Measurements from ENCODE around the gene NUMA1. TPM values are rescaled to one million over a fixed set of nuclear protein-coding genes. Genes with fewer than 3 reads are reported as not detected.

The NUMA1 gene
- polyA plus RNA-seq, 4 donors, result 68.1 to 286 (median 119) TPM

DNA sequence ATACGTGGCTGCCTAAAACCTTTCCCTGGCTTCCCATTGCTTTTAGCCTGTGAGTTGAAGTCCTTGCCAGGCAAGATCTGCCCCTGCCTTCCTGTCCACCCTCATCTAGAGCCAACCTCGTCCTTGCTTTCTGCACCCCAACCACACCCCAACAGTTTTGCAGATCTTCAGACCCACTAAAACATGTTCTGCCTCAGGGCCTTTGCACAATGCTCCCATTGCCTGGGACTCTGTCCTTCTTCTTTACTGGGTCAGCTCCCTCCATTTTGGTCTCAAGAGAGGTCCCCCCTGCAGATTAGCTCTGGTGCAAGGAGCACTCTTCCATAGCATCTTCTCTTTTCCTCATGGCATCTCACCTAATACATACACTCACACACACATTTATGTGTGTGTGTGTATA lies 40.6 kb upstream of the NUMA1 start:
- DNase-seq (no peak), FAIRE-seq (no peak)
- Histone ChIP-seq H3K4me1 (ENCODE audit: control insufficient read depth in 3 of 3, insufficient read depth in 2 of 3, low read depth in 1 of 3, low read length in 2 of 3) (peaks cover 0 to 2% (median 0%) of the 10 kb centered on the region in 3 donors), H3K27me3 (ENCODE audit: control insufficient read depth in 3 of 3, insufficient read depth in 3 of 3, low read length in 3 of 3) (no peaks in the 10 kb centered on the region), H3K27ac (ENCODE audit: low read depth in 1 of 3, low read length in 2 of 3) (no peak overlapping the region), H3K9me3 (ENCODE audit: control insufficient read depth in 2 of 2, insufficient read depth in 1 of 2, low read depth in 1 of 2, low read length in 1 of 2) (no peaks in the 10 kb centered on the region), H3K4me3 (ENCODE audit: low read depth in 1 of 3, low read length in 3 of 3) (no peak overlapping the region), H3K36me3 (ENCODE audit: control insufficient read depth in 3 of 3, insufficient read depth in 2 of 3, low read depth in 1 of 3, low read length in 3 of 3) (no peaks in the 10 kb centered on the region)
- 76 to 88% (median 77%) methylated on average over 2 of the region's 2 CpGs for WGBS, 3 donors

DNA sequence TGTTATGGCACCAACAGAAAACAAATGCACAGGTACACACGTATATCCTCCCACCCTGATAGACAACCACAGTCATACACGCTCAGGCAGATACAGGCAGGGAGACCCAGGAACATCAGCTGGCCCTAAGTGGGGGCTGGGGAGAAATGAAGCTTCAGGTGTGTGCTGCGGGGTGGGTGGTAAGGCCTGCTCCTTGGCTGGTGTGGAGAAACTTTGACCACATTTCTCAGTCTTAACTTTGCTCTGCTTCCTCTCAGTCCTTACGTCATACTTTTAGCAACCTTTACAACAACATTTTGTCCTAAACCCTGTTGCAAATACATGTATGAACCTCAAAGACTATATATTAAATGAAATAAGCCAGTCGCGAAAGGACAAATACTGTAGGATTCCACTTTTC lies 38.9 kb upstream of the NUMA1 start:
- Histone ChIP-seq H3K27me3 (ENCODE audit: control insufficient read depth in 3 of 3, insufficient read depth in 3 of 3, low read length in 3 of 3) (no peaks in the 10 kb centered on the region), H3K4me3 (ENCODE audit: low read depth in 1 of 3, low read length in 3 of 3) (no peak overlapping the region), H3K9me3 (ENCODE audit: control insufficient read depth in 2 of 2, insufficient read depth in 1 of 2, low read depth in 1 of 2, low read length in 1 of 2) (no peaks in the 10 kb centered on the region), H3K4me1 (ENCODE audit: control insufficient read depth in 3 of 3, insufficient read depth in 2 of 3, low read depth in 1 of 3, low read length in 2 of 3) (peaks cover 0 to 2% (median 0%) of the 10 kb centered on the region in 3 donors), H3K36me3 (ENCODE audit: control insufficient read depth in 3 of 3, insufficient read depth in 2 of 3, low read depth in 1 of 3, low read length in 3 of 3) (no peaks in the 10 kb centered on the region), H3K27ac (ENCODE audit: low read depth in 1 of 3, low read length in 2 of 3) (no peak overlapping the region)
- 77 to 86% (median 85%) methylated on average over 6 of the region's 6 CpGs for WGBS, 3 donors
- FAIRE-seq (no peak), DNase-seq (no peak)

DNA sequence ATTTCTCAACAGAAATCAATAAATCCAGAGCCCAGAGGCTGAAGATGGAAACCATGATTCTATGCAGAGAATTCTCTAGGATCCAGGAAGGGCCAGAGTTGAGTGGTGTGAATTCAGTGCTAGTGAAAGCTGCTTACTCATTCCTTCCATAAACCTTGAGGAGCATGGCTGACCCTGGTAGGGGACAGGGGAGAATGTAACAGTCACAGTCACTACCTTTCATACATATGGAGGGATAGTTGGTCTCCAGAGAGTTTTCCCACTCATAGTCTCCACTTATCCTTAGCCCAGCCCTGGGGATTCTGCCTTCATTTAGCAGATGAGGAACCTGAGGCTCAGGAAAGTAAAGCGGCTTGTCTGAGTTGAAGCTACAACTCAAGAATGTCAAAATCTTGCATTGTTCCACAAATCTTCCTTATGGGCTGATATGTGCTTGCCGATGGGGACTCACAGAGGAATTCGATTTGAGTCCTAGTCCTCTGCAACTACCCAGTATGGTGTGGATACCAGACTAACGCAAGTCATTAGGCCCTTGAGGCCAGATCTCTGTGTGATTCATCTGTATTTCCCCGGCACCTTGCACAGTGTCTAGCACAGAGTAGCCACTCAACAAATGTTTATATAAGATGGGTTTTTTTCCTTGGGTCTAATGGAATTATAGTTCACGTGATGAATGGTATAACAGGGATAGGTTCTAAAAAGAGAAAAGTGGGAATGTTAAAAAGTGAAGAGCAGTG lies 35.8 kb upstream of the NUMA1 start:
- H3K9me3 ChIP-seq (ENCODE audit: control insufficient read depth in 2 of 2, insufficient read depth in 1 of 2, low read depth in 1 of 2, low read length in 1 of 2), result no peaks in the 10 kb centered on the region
- FAIRE-seq, result no peak
- no peaks in the 10 kb centered on the region for H3K36me3 ChIP-seq (ENCODE audit: control insufficient read depth in 3 of 3, insufficient read depth in 2 of 3, low read depth in 1 of 3, low read length in 3 of 3)
- 86 to 95% (median 87%) methylated on average over 6 of the region's 6 CpGs for WGBS, 3 donors
- no peak overlapping the region for H3K27ac ChIP-seq (ENCODE audit: low read depth in 1 of 3, low read length in 2 of 3)
- H3K27me3 ChIP-seq (ENCODE audit: control insufficient read depth in 3 of 3, insufficient read depth in 3 of 3, low read length in 3 of 3), result no peaks in the 10 kb centered on the region
- H3K4me1 ChIP-seq (ENCODE audit: control insufficient read depth in 3 of 3, insufficient read depth in 2 of 3, low read depth in 1 of 3, low read length in 2 of 3), result peaks cover 0 to 11% (median 0%) of the 10 kb centered on the region in 3 donors
- no peak for DNase-seq
- H3K4me3 ChIP-seq (ENCODE audit: low read depth in 1 of 3, low read length in 3 of 3), result no peak overlapping the region

DNA sequence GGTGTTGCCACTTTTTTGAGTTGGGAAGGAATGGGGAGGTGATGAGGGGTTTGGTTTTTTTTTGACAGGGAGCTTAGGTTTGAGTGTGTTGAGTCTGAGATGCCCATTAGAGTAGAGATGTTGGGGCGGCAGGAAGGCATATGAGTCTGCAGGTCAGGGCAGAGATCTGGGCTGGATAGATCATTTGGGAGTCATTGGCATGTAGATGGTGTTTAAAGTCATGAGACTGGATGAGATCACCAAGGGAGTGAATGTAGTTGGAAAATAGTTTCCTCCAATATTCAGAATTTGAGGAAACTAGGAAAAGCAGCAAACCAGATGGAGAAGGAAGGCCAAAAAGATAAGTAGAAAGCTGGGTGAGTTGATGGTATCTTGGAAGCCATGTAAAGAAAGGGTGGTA lies 34.2 kb upstream of the NUMA1 start:
- no peak overlapping the region for H3K27ac ChIP-seq (ENCODE audit: low read depth in 1 of 3, low read length in 2 of 3)
- WGBS, 3 donors, result 94 to 100% (median 96%) methylated on average over 1 of the region's 1 CpG
- no peak overlapping the region for H3K4me3 ChIP-seq (ENCODE audit: low read depth in 1 of 3, low read length in 3 of 3)
- peaks cover 0 to 11% (median 0%) of the 10 kb centered on the region in 3 donors for H3K4me1 ChIP-seq (ENCODE audit: control insufficient read depth in 3 of 3, insufficient read depth in 2 of 3, low read depth in 1 of 3, low read length in 2 of 3)
- peaks cover 0 to 15% (median 0%) of the 10 kb centered on the region in 3 donors for H3K36me3 ChIP-seq (ENCODE audit: control insufficient read depth in 3 of 3, insufficient read depth in 2 of 3, low read depth in 1 of 3, low read length in 3 of 3)
- no peaks in the 10 kb centered on the region for H3K9me3 ChIP-seq (ENCODE audit: control insufficient read depth in 2 of 2, insufficient read depth in 1 of 2, low read depth in 1 of 2, low read length in 1 of 2)
- DNase-seq (no peak), FAIRE-seq (no peak)
- H3K27me3 ChIP-seq (ENCODE audit: control insufficient read depth in 3 of 3, insufficient read depth in 3 of 3, low read length in 3 of 3), result no peaks in the 10 kb centered on the region

DNA sequence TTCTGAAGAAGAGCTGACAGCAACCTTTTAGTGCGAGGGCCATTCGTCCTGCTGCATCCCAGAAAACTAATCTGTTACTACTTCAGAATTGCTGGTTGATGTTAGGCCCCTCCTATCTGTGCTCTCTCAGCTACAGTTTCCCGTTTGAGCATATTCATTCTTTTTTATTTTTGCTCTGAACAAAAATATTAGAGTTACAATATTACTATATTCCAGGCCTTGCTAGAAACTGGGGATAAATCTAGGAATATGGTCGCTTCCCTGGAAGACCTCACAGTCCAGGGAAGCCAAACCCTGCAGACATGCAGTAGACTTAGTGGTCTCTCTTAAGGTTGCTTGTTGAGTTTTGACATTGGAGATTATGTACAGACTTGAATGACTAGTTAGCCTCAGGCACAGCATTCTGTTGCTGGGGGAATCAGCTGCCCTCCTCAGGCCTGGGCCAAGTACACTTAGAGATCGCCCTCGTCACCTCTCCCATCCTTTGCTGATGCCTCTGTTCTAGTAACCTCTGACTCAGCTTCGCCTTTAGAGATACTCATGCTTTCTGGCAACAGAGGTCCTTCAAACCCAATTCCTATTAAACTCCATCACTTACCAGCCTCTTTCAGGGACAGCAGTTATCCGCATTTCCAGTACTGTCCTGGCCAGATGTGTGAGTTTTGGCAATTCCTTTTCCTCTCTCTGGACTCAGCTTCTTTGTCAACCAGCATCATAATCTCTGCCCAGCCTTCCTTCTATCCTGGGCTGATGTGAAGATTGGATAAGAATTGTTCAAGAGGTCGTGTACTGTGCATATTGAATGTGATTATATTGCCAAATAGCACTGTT lies 32.9 kb upstream of the NUMA1 start:
- Histone ChIP-seq H3K36me3 (ENCODE audit: control insufficient read depth in 3 of 3, insufficient read depth in 2 of 3, low read depth in 1 of 3, low read length in 3 of 3) (peaks cover 0 to 29% (median 0%) of the 10 kb centered on the region in 3 donors), H3K9me3 (ENCODE audit: control insufficient read depth in 2 of 2, insufficient read depth in 1 of 2, low read depth in 1 of 2, low read length in 1 of 2) (no peaks in the 10 kb centered on the region), H3K4me1 (ENCODE audit: control insufficient read depth in 3 of 3, insufficient read depth in 2 of 3, low read depth in 1 of 3, low read length in 2 of 3) (peaks cover 0 to 11% (median 0%) of the 10 kb centered on the region in 3 donors), H3K27me3 (ENCODE audit: control insufficient read depth in 3 of 3, insufficient read depth in 3 of 3, low read length in 3 of 3) (no peaks in the 10 kb centered on the region), H3K27ac (ENCODE audit: low read depth in 1 of 3, low read length in 2 of 3) (peak overlapping the region; percentile 71 to 99 (median 94)), H3K4me3 (ENCODE audit: low read depth in 1 of 3, low read length in 3 of 3) (peak overlapping the region in 1 of 3 donors; percentile 63)
- 64% methylated on average over 9 of the region's 9 CpGs for WGBS, 3 donors
- DNase-seq (peak in 1 of 2 donors; percentile 20), FAIRE-seq (no peak)

DNA sequence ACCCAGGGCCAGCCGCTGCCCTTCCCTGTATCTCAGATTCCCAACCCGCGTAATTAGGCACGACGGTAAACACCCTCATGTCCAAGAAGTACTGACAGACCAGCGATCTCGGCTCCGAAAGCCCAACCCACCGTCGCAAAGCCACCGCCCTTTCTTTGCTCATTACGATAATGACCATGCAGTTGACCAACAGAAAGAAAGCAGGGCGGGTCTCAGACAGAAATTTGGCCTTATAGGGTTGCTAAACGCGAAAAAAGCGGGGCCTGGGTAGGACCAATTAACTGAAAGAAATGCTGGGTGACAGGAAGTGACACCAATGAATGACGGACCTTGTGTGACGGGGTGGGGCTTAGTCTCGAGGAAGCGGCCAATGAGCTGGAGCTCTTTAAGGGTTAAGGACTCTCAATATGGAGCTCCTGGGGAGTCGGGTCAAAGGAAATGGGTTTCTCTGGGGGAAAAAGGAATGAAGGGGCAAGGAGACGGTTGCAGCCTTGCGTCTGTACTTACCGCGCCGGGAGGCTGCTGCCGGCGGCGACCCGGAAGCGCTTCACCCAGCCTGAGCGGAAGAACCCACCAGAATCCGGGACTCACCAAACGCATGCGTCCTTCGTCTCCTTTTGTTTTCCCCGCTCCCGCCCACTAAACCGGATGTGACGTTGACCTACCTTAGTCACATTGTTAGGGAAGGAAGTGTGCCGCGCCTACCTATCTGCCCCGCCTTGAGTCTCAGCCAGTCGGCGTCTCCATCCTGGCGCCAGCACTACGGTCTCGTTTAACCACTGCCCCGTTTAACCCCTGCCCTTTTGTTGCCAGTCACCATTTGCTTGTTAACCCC lies 32.0 kb upstream of the NUMA1 start, which contains the start of gene ANAPC15:
Gene ANAPC15, minus strand, starts transcription at position 553 of the 835 bp plus-strand sequence. CDS start 1,419 bp downstream, outside the sequence.
- H3K4me3 ChIP-seq (ENCODE audit: low read depth in 1 of 3, low read length in 3 of 3), result peak within 1 kb of the TSS; percentile 53 to 63 (median 53)
- peak within 1 kb of the TSS; percentile 93 to 99 (median 94) for H3K27ac ChIP-seq (ENCODE audit: low read depth in 1 of 3, low read length in 2 of 3)
- peak; percentile 100 for DNase-seq
- FAIRE-seq, result peak; percentile 59
- peaks cover 0 to 36% (median 0%) of the 10 kb centered on the region in 3 donors for H3K36me3 ChIP-seq (ENCODE audit: control insufficient read depth in 3 of 3, insufficient read depth in 2 of 3, low read depth in 1 of 3, low read length in 3 of 3)
- H3K27me3 ChIP-seq (ENCODE audit: control insufficient read depth in 3 of 3, insufficient read depth in 3 of 3, low read length in 3 of 3), result no peaks in the 10 kb centered on the region
- WGBS, 3 donors, result 0% methylated on average over 49 of the region's 49 CpGs
- H3K4me1 ChIP-seq (ENCODE audit: control insufficient read depth in 3 of 3, insufficient read depth in 2 of 3, low read depth in 1 of 3, low read length in 2 of 3), result peaks cover 0 to 11% (median 0%) of the 10 kb centered on the region in 3 donors
- H3K9me3 ChIP-seq (ENCODE audit: control insufficient read depth in 2 of 2, insufficient read depth in 1 of 2, low read depth in 1 of 2, low read length in 1 of 2), result no peaks in the 10 kb centered on the region

DNA sequence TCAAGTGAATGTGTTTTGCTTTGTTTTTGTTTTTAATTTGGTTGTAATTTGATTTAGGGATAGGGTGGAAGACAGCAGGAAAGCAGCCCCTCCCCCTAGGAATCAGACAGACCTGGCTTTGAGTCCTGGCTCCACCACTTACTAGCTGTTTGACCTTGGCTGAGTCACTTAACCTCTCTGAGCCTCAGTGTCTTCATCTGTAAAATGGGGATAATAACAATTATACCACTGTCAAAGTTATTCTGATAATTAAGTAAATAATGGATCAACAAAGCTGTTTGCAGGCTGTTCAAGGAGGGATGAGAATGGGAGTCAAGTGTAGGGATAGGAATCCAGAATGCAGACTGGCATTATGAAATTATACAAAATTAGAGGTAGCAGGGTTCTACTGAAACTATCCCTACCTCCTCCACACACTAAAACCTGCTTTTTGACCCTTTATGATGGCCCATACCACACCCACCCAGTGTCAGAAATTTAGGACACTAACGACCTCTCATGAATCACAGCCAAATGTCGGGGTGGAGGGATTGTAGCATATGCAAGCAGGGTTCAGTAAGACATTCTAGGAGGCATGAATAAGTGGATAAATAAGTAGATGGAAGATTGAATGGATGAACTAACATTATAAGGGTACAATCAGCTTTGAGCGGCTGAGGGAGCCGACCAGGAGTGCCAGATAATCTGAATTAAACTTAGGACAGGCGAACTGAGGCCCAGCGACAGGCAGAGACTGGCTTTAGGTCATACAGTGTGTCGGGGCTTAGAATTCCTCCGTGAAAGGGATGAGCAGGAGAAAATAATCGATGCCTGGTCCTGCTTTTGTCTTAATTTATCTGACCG lies 31.2 kb upstream of the NUMA1 start:
- Histone ChIP-seq H3K27me3 (ENCODE audit: control insufficient read depth in 3 of 3, insufficient read depth in 3 of 3, low read length in 3 of 3) (no peaks in the 10 kb centered on the region), H3K36me3 (ENCODE audit: control insufficient read depth in 3 of 3, insufficient read depth in 2 of 3, low read depth in 1 of 3, low read length in 3 of 3) (peaks cover 0 to 36% (median 0%) of the 10 kb centered on the region in 3 donors), H3K4me1 (ENCODE audit: control insufficient read depth in 3 of 3, insufficient read depth in 2 of 3, low read depth in 1 of 3, low read length in 2 of 3) (peaks cover 0 to 11% (median 0%) of the 10 kb centered on the region in 3 donors), H3K4me3 (ENCODE audit: low read depth in 1 of 3, low read length in 3 of 3) (peak overlapping the region; percentile 14 to 63 (median 53)), H3K27ac (ENCODE audit: low read depth in 1 of 3, low read length in 2 of 3) (peak overlapping the region; percentile 93 to 99 (median 94)), H3K9me3 (ENCODE audit: control insufficient read depth in 2 of 2, insufficient read depth in 1 of 2, low read depth in 1 of 2, low read length in 1 of 2) (no peaks in the 10 kb centered on the region)
- WGBS, 3 donors, result 1 to 3% (median 2%) methylated on average over 10 of the region's 10 CpGs
- FAIRE-seq (no peak), DNase-seq (no peak)

Data from small intestine (tissue), 7 donors.